DND-41 (cell line): ENCODE results near the gene SLAMF7.

Experiments used
- EZH2 ChIP-seq: IDR thresholded peaks from 3 replicates; pipeline ENCODE4 v1.6.1; 2012; ENCODE audit warnings: borderline replicate concordance, low read depth, mild to moderate bottlenecking, moderate library complexity, low read length, inconsistent platforms; ENCODE audit not compliant: severe bottlenecking
- TF ChIP-seq, protein P1 (sequence below): IDR thresholded peaks from 2 replicates; pipeline ENCODE4 v1.5.1; 2012; ENCODE audit warnings: borderline replicate concordance, low read length, moderate library complexity, mild to moderate bottlenecking; ENCODE audit not compliant: poor library complexity, severe bottlenecking; ENCODE audit errors: extremely low read depth

DNA sequence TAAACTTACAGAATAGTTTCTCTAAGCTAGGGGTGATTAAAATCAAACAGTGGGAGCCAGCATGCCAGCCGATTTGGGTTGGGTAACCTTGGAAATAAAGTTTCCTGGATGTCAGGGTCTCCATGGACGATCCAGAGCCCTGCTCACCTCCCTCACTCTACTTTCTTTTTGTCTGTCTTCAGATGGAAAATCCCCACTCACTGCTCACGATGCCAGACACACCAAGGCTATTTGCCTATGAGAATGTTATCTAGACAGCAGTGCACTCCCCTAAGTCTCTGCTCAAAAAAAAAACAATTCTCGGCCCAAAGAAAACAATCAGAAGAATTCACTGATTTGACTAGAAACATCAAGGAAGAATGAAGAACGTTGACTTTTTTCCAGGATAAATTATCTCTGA is 13.9 kb downstream of the SLAMF7 start:
- TF ChIP-seq, protein P1, sequence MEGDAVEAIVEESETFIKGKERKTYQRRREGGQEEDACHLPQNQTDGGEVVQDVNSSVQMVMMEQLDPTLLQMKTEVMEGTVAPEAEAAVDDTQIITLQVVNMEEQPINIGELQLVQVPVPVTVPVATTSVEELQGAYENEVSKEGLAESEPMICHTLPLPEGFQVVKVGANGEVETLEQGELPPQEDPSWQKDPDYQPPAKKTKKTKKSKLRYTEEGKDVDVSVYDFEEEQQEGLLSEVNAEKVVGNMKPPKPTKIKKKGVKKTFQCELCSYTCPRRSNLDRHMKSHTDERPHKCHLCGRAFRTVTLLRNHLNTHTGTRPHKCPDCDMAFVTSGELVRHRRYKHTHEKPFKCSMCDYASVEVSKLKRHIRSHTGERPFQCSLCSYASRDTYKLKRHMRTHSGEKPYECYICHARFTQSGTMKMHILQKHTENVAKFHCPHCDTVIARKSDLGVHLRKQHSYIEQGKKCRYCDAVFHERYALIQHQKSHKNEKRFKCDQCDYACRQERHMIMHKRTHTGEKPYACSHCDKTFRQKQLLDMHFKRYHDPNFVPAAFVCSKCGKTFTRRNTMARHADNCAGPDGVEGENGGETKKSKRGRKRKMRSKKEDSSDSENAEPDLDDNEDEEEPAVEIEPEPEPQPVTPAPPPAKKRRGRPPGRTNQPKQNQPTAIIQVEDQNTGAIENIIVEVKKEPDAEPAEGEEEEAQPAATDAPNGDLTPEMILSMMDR = no peak
- no peak for TF ChIP-seq EZH2
